Endothelial cell of umbilical vein (primary cell): Measurements from ENCODE around the gene CASKIN1. TPM values are rescaled to one million over a fixed set of nuclear protein-coding genes. Genes with fewer than 3 reads are reported as not detected.

Experiments used
- BruUV-seq: library from RNA; stranded (reverse); fragments of 400-500 nt; replicated peaks from 2 replicates; lab custom pipeline; 2021; lab: Mats Ljungman, UMichigan
- CTCF ChIA-PET: fragments of 300-600, 350-600 bp; sonication (Branson Sonifier 250); formaldehyde crosslinking; loops from one replicate; lab custom pipeline; 2021; ENCODE audit warnings: antibody characterized with exemption, inconsistent platforms; lab: Charles Lee
- POLR2A ChIA-PET: fragments of 300-600, 350-600 bp; sonication (Branson Sonifier 250); formaldehyde crosslinking; loops from one replicate; lab custom pipeline; 2021; ENCODE audit warnings: antibody characterized with exemption, inconsistent platforms; lab: Charles Lee
- DNase-seq: peaks from one replicate; pipeline ENCODE4 v3.0.0-alpha.2; 2011; ENCODE audit warnings: low read depth, low spot score
- FAIRE-seq: peaks from 2 replicates; lab custom pipeline; 2011; peaks lifted over from hg19 to GRCh38; lab: Jason Lieb, UNC
- H2AFZ ChIP-seq: 2 replicates; pipeline ENCODE4 v1.6.0; 2012; ENCODE audit warnings: low read depth, low read length, control low read depth, inconsistent platforms
- H3K27ac ChIP-seq: 2 replicates; pipeline ENCODE4 v1.5.1; 2011; ENCODE audit warnings: low read depth, mild to moderate bottlenecking, control low read depth, low read length, moderate library complexity; ENCODE audit not compliant: insufficient read depth
- H3K27me3 ChIP-seq, 2 experiments: 2 replicates each; pipeline versions ENCODE4 v1.6.0 to v1.6.1; 2011; ENCODE audit warnings: low read length in 2 of 2, mixed read lengths in 1 of 2; ENCODE audit not compliant: control insufficient read depth in 2 of 2, insufficient read depth in 2 of 2
- H3K36me3 ChIP-seq, 2 experiments: 2 replicates in 1 of 2; 3 replicates in 1 of 2; pipeline ENCODE4 v1.5.1; 2011; ENCODE audit warnings: low read length in 2 of 2, mild to moderate bottlenecking in 1 of 2, moderate library complexity in 1 of 2; ENCODE audit not compliant: control insufficient read depth in 2 of 2, insufficient read depth in 2 of 2; ENCODE audit errors: extremely low read depth in 1 of 2
- H3K4me1 ChIP-seq: 3 replicates; pipeline ENCODE4 v1.5.1; 2011; ENCODE audit warnings: mild to moderate bottlenecking, low read length; ENCODE audit not compliant: control insufficient read depth, insufficient read depth; ENCODE audit errors: extremely low read depth
- H3K4me2 ChIP-seq: 2 replicates; pipeline ENCODE4 v1.6.1; 2011; ENCODE audit warnings: low read length, control low read depth, mixed read lengths; ENCODE audit not compliant: insufficient read depth
- H3K4me3 ChIP-seq, 3 experiments: fragments of 200-600 bp in 1 of 3; sonication (generic), shearing (Covaris generic) in 1 of 3; replicated peaks in 1 of 3; 2 replicates each; pipeline ENCODE4 v1.5.1; 2011 to 2016; ENCODE audit warnings: control low read depth in 3 of 3, low read length in 3 of 3, mild to moderate bottlenecking in 2 of 3, inconsistent platforms in 1 of 3, low read depth in 1 of 3, moderate library complexity in 1 of 3; ENCODE audit not compliant: insufficient read depth in 1 of 3
- H3K79me2 ChIP-seq: 2 replicates; pipeline ENCODE4 v1.6.0; 2012; ENCODE audit warnings: low read length, inconsistent platforms; ENCODE audit not compliant: control insufficient read depth, insufficient read depth
- H3K9ac ChIP-seq: replicated peaks from 2 replicates; pipeline ENCODE3; 2011; ENCODE audit warnings: low read length, control low read depth; ENCODE audit not compliant: insufficient read depth; ENCODE audit errors: extremely low read depth
- H3K9me1 ChIP-seq: replicated peaks from 3 replicates; pipeline ENCODE4 v1.6.0; 2011; ENCODE audit warnings: mild to moderate bottlenecking, low read length; ENCODE audit not compliant: control insufficient read depth, insufficient read depth; ENCODE audit errors: extremely low read depth
- H3K9me3 ChIP-seq: replicated peaks from 2 replicates; pipeline ENCODE4 v1.5.1; 2012; ENCODE audit warnings: low read length, inconsistent platforms; ENCODE audit not compliant: control insufficient read depth, insufficient read depth
- H4K20me1 ChIP-seq: replicated peaks from 2 replicates; pipeline ENCODE3; 2011; ENCODE audit warnings: mild to moderate bottlenecking, low read length; ENCODE audit not compliant: control insufficient read depth, insufficient read depth; ENCODE audit errors: extremely low read depth
- CTCF ChIP-seq, 2 donors: IDR thresholded peaks; 1 replicate in 1 of 2; 2 replicates in 1 of 2; pipeline ENCODE4 v1.5.1; 2011; ENCODE audit warnings: low read length in 2 of 2, mild to moderate bottlenecking in 2 of 2, moderate library complexity in 2 of 2, control low read depth in 1 of 2, inconsistent platforms in 1 of 2, low read depth in 1 of 2; ENCODE audit not compliant: insufficient read depth in 1 of 2; ENCODE audit errors: extremely low read depth in 1 of 2
- EZH2 ChIP-seq: IDR thresholded peaks from 2 replicates; pipeline ENCODE4 v1.6.1; 2012; ENCODE audit warnings: borderline replicate concordance, low read depth, mild to moderate bottlenecking, moderate library complexity, low read length, inconsistent platforms; ENCODE audit not compliant: severe bottlenecking
- FOS ChIP-seq: IDR thresholded peaks from 2 replicates; pipeline ENCODE4 v1.6.1; 2011; ENCODE audit warnings: mild to moderate bottlenecking, low read length, moderate library complexity, borderline replicate concordance; ENCODE audit not compliant: insufficient read depth
- GATA2 ChIP-seq: IDR thresholded peaks from 2 replicates; pipeline ENCODE4 v1.7.0; 2011; ENCODE audit warnings: low read depth, mild to moderate bottlenecking, moderate library complexity, mixed read lengths, low read length; ENCODE audit not compliant: insufficient read length, insufficient read depth
- JUN ChIP-seq: IDR thresholded peaks from 2 replicates; pipeline ENCODE4 v1.6.1; 2011; ENCODE audit warnings: borderline replicate concordance, low read depth; ENCODE audit not compliant: insufficient read length, insufficient read depth
- MAX ChIP-seq: IDR thresholded peaks from 2 replicates; pipeline ENCODE4 v1.6.1; 2011; ENCODE audit not compliant: insufficient read depth, insufficient read length
- MYC ChIP-seq: IDR thresholded peaks from one replicate; pipeline ENCODE4 v1.6.1; 2011; ENCODE audit warnings: mild to moderate bottlenecking, low read depth, low read length
- POLR2A ChIP-seq: IDR thresholded peaks from 2 replicates; pipeline ENCODE4 v1.6.1; 2012; ENCODE audit warnings: low read depth, mild to moderate bottlenecking, control low read depth, low read length
- POLR2AphosphoS5 ChIP-seq: IDR thresholded peaks from 2 replicates; pipeline ENCODE4 v1.6.1; 2012; ENCODE audit warnings: low read depth, mild to moderate bottlenecking, control low read depth, low read length, moderate library complexity; ENCODE audit not compliant: insufficient read depth
- dilution Hi-C: fragments of 300-500 bp; cut with MboI; formaldehyde crosslinking; loops from one replicate; pipeline ENCODE4 v1.15.0; 2019; ENCODE audit warnings: low sequenced_read_pairs; ENCODE audit not compliant: extremely low pct_ligation_motif_present
- intact Hi-C: fragments of 100-400 bp; cut with micrococcal nuclease; formaldehyde crosslinking; loops from one replicate; pipeline ENCODE4 v1.10.0; 2022
- polyA plus RNA-seq, 4 experiments: library from polyadenylated mRNA; depleted of rRNA in 3 of 4; stranded (reverse) in 3 of 4; unstranded in 1 of 4; fragments of >200 nt; gene quantifications; 2 replicates each; pipeline versions ENCODE4 v1.2.1 to v1.2.3, GENCODE V29; 2011 to 2012; ENCODE audit warnings: missing spikeins in 1 of 4
- total RNA-seq: library from RNA; stranded (reverse); gene quantifications from 2 replicates; pipeline ENCODE4 v1.2.3, GENCODE V29; 2021

CASKIN1 gene
- total and polyA plus RNA-seq, 2 donors (not counting 3 experiments of a cell fraction or from before 2014, with no cell fraction given), result 0.11 to 0.58 TPM

- dilution Hi-C loops (no loop called here), intact Hi-C loops (no loop called here)
- POLR2A ChIA-PET, result interaction anchor here (0.9 kb wide), 1 partner anchor 36 kb away, joined by 4 read pairs; the partner anchor contains the start of gene TRAF7
- Histone ChIP-seq H3K9me1 (no peaks in the 10 kb centered on the region), H2AFZ (no peak overlapping the region), H3K36me3 (no peaks in the 10 kb centered on the region), H4K20me1 (no peaks in the 10 kb centered on the region), H3K4me2 (no peak overlapping the region), H3K4me3 (no peak overlapping the region), H3K9me3 (no peaks in the 10 kb centered on the region), H3K4me1 (no peaks in the 10 kb centered on the region), H3K79me2 (no peaks in the 10 kb centered on the region), H3K9ac (no peak overlapping the region), H3K27ac (no peak overlapping the region), H3K27me3 (peaks cover 10 to 13% of the 10 kb centered on the region in 2 experiments)
- no TSS peak for BruUV-seq
- TF ChIP-seq JUN (no peak), CTCF (IDR thresholded peaks at IDR 0.05; ENCODE audit: extremely low read depth in 1 of 2, insufficient read depth in 1 of 2, low read depth in 1 of 2, low read length in 2 of 2) (no peak), FOS (no peak), EZH2 (no peak), MAX (no peak), MYC (no peak), POLR2AphosphoS5 (no peak), GATA2 (no peak), POLR2A (no peak)
- FAIRE-seq, result no peak
- CTCF ChIA-PET, result no interaction called here
- no peak for DNase-seq
These were observed 5.0 kb downstream of the CASKIN1 start for GRCh38 chr16:2191446-2191706.
